Activated T-cell treated with anti-CD3 and anti-CD28 coated beads for 4 hours (primary cell): ENCODE measurements around the gene CDC42BPG.
"Not testable (repeated sequence)": the region's sequence is repeated elsewhere in the genome, so short reads cannot be mapped to it uniquely, and the experiment has no call there.

Experiments used
- DNase-seq: peaks from one replicate; pipeline ENCODE4 v3.0.0-alpha.2; 2020

CDC42BPG gene

DNA sequence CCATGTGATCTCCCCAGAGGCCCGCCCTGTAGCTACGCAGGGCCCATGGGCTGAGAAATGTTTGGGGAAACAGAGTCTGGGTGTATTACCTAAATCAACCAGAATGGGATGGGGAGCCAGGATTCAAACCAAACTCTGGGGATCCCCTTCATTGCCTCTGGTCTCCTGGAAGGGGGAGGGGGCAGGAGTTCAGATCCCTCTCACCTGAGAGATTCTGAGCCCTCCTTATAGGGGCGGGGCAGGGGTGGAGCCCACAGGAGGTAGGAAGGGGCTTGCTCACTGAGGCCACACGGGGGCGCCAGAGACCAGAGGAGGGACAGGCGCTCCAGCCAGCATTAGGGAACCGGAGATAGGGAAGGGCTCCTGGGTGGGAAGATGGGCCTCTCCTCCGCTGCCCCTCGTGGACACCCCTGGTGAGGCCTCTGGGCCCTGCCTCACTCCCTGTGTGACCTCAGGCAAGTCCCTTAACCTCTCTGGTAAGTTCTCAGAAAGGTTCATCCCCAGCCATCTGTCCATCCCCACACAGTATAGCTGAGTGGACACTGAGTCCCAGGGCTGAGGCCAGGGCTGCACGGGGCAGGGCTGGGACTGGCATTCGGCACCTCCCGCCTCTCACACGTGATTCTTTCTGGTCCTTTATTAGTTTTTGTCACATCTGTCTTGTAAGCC lies 2.7 kb upstream of the CDC42BPG start:
- DNase-seq, result peak; percentile 92

DNA sequence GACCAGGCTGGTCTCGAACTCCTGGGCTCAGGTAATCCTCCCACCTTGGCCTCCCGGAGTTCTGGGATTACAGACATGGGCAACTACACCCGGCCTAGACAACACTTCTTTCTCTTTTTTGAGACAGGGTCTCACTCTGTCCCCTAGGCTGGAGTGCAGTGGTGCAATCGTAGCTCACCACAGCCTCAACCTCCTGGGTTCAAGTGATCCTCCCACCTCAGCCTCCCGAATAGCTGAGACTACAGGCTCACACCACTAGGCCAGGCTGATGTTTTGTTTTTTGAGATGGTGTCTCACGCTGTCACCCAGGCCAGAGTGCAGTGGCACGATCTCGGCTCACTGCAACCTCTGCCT lies 1.3 kb upstream of the CDC42BPG start:
- not testable (repeated sequence) for DNase-seq

DNA sequence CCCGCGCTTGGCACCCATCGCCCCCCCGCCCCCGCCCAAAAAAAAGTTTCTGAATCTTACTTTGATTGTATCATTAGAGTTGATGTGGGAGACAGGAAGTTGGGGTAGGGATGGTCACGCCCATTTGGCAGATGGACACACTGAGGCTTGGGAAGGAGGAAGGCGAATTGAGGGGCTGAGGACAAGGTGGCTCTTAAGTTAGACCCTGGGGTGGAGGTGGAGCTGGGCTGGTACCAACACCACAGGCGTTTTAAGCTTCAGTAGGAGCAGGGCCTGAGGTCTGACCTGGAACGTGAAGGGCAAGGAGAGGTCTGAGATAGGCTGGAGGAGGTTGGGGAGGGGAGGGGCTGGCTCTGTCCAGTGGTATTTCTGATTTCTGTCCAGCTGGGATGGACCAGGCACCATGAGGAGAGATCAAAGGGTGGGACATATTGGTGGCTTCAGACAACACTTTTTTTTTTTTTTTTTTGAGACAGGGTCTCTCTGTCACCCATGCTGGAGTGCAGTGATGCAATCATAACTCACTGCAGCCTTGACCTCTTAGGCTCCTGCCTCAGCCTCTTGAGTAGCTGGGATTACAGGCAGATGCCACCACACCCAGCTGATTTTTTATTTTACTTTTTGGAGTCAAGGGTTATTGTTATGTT lies 799 bp upstream of the CDC42BPG start:
- no peak for DNase-seq

DNA sequence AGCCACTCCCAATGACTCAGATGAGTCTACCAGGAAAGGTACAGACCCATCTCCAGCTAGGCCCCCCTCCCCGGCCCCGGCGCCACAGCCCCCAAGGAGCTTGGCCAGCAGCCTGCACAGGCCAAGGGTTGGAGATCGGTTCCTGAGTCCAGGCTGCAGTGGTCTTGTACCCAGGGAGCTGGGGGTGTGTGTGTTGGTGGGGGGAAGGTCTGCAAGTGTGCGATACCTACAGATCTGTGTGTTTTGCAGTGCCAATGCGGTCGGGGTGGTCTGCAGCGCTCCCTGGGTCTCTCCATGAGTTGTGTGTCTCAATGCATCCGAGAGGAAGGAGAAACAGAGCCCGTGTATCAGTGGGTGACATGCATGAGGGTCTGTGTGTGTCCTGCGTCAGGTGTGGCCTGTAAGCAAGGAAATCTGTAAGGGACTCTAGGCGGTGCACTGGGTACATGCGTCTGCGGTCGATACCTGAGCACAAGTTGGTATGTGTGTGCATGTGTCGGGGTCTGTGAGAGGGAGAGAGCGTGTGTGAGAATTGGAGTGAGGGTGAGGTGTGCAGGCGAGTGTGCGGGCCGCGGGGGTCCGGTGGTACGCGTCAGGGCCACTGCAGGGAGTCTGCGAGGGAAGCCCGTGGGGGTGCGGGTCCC lies 645 bp downstream of the CDC42BPG start:
- DNase-seq, result no peak

DNA sequence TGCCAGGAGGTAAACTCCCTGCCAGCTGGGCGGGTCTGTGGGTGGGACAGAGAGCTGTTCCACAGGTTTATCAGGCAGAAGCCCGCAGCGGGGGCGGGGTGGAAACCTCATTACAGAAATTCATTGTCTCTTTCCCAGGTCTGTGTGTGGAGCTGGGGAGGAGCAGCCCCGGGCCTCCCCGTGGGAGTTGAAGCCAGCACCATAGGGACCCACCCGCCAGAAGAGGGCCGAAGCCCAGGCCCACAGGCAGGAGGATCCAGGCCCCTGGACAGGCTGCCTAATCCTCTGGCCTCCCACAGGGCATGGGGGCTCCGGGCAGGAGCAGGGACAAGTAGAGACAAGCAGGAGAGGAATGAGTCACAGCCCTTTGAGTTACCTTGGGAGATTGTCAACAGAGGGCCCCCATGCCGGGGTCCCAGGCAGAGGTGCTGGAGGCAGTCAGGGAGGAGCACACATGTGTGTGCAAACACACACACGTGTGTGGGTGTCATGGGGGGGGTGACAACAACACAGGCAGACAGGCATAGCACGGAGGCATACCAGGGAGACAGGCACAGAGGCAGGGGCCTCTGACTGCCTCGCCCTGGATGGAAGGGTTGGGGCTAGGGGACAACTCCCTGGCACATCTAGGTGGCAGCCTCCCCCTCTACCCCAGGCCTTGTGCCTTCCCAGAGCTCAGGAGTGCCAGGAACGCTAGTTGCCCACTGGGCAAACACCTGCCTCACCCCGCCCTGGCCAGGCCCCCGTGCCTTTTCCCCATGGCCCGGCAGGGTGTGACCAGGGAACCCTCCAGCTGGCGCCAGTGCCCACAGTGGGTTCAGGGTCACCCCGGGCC lies 1.4 kb downstream of the CDC42BPG start:
- no peak for DNase-seq

DNA sequence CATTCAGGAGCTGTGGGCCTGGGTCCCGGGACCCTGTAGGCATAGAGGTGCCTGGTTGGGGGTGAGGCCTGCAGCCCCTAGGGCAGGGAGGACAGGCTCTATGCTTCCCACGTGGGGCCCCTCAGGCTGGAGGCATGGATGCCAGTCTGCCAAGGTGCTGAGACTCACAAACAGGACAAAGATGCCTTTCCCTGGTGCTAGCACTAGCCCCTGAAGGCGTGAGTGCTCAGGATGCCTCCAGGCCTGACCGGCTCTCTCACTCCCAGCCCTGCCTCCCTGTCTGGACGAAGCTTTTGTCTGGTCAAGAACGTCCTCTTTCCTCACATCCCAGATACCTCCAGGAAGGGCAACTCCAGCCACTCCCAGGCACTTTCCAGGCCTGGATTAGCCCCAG lies 2.1 kb downstream of the CDC42BPG start:
- DNase-seq, result no peak

DNA sequence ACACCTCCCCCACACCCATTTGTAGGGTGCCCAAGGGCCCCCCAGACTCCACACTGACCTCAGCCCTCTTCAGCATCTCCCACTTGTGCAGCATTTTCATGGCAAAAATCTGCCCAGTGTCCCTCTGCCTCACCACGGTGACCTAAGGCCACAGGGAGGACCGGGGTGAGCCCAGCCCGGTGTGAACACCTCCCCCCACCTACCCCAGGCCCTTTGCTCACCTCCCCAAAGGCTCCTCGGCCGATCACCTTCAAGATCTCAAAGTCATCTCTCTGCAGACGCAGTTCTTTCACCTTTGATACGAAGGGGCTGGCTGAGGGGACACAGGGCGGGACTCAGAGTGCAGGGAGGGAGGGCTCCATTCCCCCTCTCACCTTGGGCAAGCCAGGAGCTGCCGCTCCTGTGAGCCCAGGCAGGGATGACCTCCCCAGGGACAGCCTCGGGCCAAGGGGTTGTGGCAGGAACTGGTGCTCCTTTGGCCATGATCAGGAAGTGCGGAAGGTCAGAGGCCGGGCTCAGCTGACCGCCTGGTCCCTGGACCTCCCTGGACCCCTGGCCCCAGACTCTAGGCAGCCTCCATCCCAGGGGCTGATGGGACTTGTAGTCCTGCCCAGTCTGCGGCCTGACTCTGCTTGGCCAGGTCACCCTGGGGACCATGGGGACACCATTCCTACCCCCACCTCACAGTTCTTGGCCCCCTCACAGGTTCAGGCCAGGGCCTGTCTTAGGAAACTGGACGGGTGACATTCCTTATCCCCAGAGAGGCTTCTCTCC lies 2.7 kb downstream of the CDC42BPG start:
- no peak for DNase-seq

DNA sequence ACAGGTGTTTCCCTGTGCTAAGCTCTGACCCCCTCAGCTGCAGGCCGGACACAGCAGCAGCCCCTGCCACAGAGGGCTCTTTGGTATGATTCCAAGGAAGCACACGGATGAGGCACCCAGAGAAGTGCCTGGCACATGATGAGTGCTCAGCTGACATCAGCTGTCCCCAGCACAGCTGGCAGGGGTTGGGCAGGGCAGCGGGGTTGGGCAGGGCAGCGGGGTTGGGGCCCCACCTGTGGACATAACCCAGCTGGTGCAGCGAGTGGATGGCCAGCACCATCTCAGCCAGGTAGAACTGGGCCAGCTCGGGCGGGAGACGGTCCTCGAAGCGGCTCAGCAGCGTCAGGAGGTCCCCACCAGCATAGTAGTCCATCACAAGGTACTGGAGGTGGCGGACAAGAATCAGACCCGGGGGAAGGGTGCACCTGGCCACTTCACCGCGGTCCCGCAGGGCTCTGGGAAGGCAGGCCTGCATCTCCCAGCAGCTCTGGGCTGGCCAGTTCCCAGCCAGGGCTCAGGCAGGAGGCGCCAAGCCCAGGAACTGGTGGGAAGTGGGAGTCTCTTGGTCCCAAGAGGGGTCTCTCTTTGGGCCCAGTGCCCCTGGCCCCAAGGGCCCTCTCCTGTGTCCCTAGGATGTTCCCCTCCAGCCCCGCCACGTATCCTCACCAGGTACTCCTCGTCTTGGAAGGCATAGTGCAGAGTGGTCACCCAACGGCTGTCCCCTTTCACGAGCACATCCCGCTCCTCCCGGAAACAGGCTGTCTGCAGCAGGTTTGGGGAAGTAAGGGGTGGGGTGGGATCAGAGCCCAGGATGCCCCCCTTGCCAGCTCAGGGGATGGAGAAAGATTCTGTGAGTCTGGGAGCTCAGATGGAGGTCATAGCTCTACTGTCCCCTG lies 4.3 kb downstream of the CDC42BPG start:
- no peak for DNase-seq

DNA sequence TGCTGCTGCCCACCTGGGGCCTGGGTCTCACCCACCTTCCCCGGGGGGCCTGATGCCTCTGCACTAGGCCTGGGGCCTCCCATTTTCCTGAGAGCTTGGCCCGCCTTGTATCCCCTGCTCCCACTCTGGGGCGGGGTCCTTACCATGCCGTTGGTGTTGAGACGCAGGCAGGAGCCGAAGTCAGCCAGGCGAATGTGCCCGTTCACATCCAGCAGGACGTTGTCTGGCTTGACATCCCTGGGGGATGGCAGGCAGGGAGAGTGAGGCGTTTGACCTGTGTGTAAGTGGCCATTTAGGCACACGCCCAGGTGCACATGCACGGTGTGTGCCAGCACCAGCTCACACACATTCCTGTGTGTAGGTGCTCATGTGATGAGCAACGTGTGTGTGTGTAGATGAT lies 5.1 kb downstream of the CDC42BPG start:
- no peak for DNase-seq

DNA sequence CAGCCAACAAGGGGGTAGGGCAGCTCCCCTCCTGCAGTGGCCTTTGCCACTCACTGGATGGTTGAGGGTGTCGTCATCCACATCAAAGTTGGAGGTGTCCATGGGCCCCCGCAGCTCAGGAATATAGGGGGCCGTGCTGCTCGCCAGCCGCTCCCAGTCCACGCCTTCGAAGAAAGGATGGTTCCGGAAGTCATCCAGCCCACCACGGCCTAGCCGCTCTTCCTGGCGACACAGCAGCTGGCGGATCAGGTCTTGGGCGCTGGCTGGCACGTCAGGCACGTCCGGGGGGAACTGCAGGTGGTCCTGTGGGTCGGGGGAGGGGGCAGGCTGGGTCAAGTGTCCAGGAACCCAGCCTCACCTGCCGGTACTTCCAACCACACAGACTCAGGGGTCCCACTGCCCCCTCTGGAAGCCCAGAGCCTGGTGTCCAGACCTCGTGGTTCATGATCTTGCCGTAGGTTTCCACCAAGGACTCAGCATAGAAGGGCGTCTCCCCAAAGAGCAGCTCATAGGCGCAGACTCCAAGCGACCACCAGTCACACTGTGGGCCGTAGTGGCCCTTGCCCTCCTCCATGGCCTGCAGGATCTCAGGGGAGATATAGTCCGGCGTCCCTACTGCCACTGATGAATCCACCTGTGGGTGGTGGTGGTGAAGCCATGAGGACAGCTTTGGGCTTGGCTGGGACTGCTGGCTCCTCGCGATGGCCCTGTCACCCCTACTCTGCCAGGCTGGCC lies 5.7 kb downstream of the CDC42BPG start:
- no peak for DNase-seq

DNA sequence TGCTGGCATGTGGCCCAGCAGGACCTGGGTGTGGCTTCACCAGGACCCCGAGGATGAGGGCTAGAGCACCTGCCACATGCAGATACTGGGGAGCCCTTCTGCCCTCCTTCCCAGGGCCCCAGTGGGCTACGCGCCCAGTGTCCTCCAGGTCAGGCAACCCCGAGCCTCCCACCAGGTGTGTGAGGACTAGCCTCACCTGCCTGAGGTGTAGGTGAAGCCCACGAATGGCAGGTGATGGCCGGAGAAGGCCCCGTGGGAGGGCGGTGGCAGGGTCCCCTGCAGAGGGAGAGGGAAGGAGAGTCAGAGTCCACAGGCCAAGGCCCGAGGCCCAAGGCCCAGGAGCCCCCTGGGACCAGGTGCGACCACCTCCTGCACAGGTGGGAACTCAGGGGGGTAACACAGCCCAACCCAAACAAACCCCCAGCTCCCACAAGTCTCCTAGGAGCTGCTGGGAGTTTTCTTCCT lies 6.5 kb downstream of the CDC42BPG start:
- no peak for DNase-seq

DNA sequence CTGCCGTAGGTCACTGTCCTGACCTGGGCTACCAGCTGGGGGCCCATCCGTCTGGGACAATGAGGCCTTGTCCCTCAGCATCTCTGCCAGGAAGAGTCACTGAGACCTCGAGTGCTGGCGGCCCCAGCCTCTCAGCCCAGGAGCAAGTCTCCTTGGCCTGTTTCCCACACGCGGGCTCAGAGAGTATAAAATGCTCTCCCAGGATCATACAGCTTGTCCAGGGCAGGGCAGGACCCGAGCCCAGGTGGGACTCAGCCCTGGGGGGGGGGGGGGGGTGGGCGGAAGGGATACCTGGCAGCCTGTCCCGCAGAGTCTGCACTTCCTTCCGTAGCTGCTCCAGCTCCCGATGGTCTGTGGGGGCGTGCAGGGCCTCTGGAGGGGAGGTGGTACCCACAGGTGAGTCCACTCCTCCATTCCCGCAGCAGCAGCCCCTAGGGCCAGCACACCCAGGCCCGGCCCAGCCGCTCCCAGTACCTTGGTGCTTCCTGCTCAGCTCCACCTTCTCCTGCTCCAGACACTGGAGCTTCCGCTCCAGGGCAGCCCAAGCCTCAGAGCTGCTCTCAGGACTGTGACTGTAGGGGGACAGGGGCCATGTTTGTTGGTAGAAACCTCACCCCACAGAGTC lies 7.9 kb downstream of the CDC42BPG start:
- DNase-seq, result no peak

DNA sequence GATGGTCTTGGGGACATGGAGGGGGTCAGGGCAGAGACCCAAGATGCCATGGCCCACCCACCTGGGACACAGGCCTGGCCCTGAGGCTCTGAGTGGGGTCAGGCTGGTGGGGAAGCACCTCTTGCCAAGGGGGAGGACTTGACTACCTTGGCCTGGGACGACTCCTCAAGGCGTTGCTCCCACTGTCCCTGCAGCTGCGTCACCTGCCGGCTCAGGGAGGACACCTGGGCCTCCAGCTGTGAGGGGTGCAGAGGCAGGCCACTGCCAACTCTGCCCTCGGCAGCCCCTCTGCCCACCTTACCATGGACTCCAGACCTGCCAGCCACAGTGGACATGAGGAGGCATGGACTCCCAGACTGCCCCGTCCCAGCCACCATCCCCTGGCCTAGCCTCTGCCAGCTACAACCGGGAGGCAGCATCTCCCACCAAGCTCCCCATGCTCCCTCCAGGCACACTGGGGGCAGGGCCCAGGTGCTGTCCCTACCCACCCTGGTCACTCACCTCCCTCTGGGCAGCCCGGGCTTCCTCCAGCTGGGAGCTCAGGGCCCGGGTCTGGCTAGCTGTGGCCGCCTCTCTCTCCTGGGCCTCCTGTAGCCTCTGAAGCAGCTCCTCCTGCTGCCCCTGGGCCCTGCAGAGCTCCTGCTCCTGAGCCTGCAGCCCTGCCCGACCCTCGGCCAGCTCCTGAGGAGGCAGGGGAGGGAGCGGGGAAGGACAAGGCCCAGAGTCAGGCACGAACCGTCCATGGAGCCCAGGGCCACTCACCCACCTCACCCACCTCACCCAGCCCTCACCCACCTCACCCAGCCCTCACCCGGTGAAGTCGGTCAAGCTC lies 8.6 kb downstream of the CDC42BPG start:
- DNase-seq, result no peak

DNA sequence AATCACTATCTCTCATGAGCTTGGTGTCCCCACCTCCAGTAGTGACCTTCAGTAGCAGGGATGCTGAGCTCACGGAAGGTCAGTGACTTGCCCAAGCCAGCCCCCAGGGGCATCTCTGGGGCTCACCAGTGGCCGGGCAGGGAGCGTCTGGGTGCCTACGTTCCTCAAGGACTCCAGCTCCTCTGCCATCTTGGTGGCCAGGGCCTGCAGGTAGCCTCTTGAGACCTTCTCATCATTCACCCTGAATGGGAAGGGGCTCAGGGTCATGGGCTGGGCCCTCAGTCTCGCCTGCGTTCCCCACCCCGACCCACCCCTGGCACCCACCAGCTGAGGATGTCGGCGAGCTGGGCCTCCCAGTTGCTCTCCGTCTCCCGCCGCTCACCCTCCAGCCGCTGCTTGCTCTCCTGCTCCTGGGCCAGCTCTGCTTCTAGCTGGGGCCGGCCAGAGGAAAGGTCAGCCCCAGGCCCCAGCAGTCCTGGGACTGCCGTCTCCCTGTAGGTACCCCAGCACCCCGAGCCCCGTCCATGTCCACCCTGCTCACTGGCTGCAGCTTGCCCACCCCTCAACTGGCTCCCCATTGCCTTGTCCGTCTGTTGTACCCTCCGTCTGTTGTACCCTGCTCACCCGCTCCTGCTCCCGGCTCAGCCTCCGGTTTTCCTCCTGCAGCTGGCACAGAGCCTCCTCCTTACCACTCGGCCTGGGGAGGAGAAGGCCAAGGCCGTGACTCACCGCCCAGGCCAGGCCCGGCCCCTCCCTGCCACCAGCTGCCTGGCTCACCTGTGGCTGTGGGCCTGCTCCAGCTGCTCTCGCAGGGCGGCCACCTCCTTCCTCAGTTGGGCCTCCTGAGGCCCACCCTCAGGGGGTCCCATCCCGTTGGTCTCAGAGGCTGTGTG lies 9.5 kb downstream of the CDC42BPG start:
- no peak for DNase-seq

DNA sequence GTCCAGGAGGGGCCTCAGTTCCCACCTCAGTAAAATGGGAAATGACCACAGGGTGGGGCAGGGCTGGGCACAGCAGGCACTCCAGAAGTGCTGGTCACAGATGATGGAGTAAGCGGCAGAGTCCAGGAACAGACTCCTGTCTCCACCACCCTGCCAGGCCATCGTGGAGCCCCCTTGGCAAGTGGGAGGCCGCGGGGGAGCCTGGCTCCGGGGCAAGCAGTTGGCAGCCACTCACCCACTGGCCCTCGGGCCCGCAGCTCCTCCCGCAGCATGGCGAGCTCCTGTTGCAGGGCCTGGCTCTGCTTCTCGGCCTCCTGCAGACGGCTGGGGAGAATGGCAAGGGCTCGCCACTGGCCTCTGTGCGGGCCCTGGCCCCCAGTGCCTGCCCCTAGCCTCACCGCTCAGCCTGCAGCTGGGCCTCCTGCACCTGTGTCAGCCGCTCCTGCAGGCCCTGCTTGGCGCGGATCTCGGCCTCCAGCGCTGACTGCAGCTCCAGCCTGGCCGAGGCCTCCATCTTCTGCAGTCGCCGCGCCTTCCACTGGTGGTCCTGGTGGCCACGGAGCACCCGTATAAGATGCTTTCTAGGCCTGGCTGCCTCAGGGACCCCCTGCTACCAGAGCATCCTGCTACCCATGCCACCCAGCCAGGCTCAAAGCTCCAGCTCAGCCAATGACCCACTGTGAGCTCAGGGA lies 10.3 kb downstream of the CDC42BPG start:
- no peak for DNase-seq

DNA sequence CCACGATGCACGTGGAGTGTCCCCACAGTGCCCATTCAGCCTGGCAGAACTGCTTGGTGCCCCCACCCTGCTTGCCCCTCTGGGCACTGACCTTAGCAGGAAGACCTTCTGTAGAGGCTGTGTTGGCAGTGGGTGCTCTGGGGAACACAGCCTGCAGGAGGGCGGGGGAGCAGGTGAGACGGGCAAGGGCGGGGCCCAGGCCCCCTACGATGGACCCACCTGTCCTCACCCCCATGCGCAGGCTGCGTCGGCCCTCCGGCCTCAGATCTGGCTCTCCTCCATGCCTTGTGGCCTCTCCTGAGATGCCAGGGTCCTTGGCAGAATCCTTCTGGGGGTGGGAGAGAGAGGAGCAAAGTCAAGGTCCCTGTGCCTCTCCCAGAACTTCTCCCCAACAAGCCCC lies 10.9 kb downstream of the CDC42BPG start:
- DNase-seq, result no peak

DNA sequence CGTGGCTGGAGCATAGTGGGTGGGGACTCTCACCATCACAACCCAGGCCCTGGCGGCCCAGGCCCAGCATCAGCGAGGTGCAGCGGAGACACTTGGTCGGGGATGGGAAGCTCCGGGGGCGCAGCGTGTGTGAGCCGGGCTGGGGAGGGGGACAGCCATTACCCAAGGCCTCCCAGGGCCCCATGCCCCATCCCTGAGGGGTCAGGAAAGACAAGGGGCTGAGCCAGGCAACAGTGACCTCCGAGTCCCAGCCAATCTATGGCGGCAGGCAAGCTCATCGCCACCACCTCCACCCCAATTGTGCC lies 11.3 kb downstream of the CDC42BPG start:
- no peak for DNase-seq
